Kidney epithelial cell (primary cell): ENCODE data around the gene STIMATE. TPM values are rescaled to one million over a fixed set of nuclear protein-coding genes. Genes with fewer than 3 reads are reported as not detected.

ENCODE experiments used
- DNase-seq: peaks from one replicate; pipeline ENCODE4 v3.0.0-alpha.2; 2010; ENCODE audit warnings: low read depth
- H3K27me3 ChIP-seq: 2 replicates; pipeline ENCODE4 v1.6.0; 2011; ENCODE audit warnings: low read length; ENCODE audit not compliant: control insufficient read depth, insufficient read depth
- H3K36me3 ChIP-seq: 2 replicates; pipeline ENCODE4 v1.5.1; 2011; ENCODE audit warnings: low read length; ENCODE audit not compliant: control insufficient read depth, insufficient read depth
- H3K4me3 ChIP-seq: 2 replicates; pipeline ENCODE4 v1.5.1; 2011; ENCODE audit warnings: low read depth, mild to moderate bottlenecking, control low read depth, low read length
- total RNA-seq: library from RNA; depleted of rRNA; stranded (reverse); fragments of >200 nt; gene quantifications from 2 replicates; pipeline ENCODE4 v1.2.3, GENCODE V29; 2015
- TF ChIP-seq, protein P1 (sequence below): IDR thresholded peaks from 2 replicates; pipeline ENCODE4 v1.5.1; 2011; ENCODE audit warnings: mild to moderate bottlenecking, moderate library complexity, low read length, control low read depth, inconsistent platforms; ENCODE audit not compliant: insufficient read depth, poor library complexity, severe bottlenecking

Gene STIMATE
- total RNA-seq, 1 donor from 2014 or later = 15.2 TPM

DNA sequence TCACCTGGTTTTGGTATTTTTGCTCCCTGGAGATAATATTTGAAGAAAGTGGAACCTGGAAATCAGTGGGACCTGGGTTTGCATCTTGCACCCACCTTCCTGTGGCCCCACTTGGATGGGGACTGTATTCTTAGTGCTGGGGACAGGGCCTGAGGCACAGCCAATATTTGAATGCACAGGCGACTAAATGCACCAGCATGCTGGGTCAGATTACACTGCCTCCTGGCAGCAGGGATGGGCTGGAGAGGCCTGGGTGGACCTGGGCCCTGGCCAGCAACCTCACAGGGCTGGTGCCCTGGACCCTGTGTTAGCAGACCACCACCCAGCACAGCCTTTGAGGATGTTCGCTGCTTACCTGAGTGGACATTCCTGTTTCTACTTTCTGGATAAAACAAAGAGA, 77.4 kb downstream of the STIMATE start:
- DNase-seq = no peak
- Histone ChIP-seq H3K4me3 (no peak overlapping the region), H3K36me3 (no peaks in the 10 kb centered on the region), H3K27me3 (no peaks in the 10 kb centered on the region)
- TF ChIP-seq, protein P1, sequence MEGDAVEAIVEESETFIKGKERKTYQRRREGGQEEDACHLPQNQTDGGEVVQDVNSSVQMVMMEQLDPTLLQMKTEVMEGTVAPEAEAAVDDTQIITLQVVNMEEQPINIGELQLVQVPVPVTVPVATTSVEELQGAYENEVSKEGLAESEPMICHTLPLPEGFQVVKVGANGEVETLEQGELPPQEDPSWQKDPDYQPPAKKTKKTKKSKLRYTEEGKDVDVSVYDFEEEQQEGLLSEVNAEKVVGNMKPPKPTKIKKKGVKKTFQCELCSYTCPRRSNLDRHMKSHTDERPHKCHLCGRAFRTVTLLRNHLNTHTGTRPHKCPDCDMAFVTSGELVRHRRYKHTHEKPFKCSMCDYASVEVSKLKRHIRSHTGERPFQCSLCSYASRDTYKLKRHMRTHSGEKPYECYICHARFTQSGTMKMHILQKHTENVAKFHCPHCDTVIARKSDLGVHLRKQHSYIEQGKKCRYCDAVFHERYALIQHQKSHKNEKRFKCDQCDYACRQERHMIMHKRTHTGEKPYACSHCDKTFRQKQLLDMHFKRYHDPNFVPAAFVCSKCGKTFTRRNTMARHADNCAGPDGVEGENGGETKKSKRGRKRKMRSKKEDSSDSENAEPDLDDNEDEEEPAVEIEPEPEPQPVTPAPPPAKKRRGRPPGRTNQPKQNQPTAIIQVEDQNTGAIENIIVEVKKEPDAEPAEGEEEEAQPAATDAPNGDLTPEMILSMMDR = no peak

DNA sequence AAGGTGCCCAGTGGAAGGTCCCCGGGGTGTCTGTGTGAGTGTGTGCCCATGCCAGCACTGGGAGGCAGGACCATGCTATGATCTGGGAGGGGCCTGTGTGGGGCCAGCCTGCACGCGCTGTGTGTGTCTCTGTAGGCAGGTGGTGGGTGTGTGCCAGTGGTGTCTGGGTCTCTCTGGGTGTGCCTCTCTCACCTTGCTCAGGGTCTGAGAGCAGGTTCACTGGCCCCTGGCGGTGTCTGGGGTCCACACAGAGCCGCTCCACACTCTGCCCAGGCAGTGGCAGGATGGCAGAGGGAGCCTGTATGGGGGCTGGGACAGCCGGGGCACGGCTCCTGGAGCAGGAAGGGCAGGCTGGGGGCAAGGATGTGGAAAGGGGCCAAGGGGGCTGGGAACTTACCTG, 79.5 kb downstream of the STIMATE start:
- TF ChIP-seq, protein P1 = no peak
- Histone ChIP-seq H3K36me3 (no peaks in the 10 kb centered on the region), H3K27me3 (no peaks in the 10 kb centered on the region), H3K4me3 (no peak overlapping the region)
- no peak for DNase-seq

DNA sequence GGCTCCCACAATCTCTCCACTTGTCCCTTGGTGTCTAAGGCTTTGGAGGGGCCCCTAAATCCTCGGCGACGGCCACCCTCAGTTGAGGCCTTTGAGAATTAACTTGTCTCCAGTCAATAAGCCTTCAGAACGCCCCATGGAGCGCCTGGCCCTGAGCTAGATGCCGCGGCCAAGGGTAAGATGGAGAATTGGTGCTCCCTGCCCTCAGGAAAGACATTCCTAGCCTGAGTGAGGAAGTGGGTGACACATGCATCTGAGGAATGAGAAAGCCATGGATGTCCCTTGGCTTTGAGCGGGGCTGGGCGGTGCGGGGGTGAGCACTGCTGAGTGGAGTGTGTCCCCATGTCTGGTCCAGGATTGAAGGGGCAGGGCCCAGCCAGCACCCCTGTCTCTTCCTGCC, 80.1 kb downstream of the STIMATE start:
- Histone ChIP-seq H3K4me3 (no peak overlapping the region), H3K27me3 (no peaks in the 10 kb centered on the region), H3K36me3 (no peaks in the 10 kb centered on the region)
- TF ChIP-seq, protein P1 = no peak
- DNase-seq = no peak

DNA sequence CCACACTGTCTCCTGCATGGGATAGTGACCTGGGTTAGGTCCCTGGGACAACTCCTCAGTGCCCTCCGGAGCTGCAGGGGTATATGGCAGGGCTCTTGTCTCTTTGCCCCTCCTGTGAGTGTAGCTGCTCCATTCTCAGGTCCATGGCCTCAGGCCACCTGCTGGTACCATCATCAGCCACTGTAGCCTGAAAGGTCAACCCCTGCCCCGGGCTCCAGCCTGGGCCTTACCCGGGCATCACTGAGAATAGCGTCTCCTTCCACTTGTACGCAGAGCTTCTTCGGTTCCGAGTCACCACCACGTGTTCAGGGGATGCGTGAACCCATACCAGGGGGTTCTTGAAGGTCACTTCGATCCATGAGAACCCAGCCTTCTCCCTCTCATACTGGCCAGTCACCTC, 80.7 kb downstream of the STIMATE start:
- H3K27me3 ChIP-seq = no peaks in the 10 kb centered on the region
- H3K4me3 ChIP-seq = no peak overlapping the region
- TF ChIP-seq, protein P1 = no peak
- no peak for DNase-seq
- no peaks in the 10 kb centered on the region for H3K36me3 ChIP-seq

DNA sequence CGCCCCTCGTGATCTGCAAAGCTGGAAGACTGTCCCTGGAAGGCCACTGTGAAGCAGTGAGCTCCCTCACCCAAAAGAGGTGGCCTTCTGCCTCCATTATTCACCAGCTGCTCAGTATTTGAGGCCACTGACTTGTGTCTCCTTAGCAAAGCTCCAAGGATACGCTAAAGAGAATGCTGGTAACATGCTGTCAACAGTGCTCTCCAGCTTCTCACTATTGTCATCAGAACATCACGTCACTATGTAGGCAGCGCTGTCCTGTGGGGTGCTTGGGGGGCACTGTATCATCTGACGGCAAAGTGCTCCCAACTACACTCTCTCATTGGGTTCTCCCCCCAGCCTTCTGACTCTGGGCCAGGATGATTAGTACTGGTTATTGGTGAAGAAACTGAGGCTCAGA, 81.1 kb downstream of the STIMATE start:
- DNase-seq = no peak
- H3K27me3 ChIP-seq = no peaks in the 10 kb centered on the region
- no peaks in the 10 kb centered on the region for H3K36me3 ChIP-seq
- H3K4me3 ChIP-seq = no peak overlapping the region
- TF ChIP-seq, protein P1 = no peak

DNA sequence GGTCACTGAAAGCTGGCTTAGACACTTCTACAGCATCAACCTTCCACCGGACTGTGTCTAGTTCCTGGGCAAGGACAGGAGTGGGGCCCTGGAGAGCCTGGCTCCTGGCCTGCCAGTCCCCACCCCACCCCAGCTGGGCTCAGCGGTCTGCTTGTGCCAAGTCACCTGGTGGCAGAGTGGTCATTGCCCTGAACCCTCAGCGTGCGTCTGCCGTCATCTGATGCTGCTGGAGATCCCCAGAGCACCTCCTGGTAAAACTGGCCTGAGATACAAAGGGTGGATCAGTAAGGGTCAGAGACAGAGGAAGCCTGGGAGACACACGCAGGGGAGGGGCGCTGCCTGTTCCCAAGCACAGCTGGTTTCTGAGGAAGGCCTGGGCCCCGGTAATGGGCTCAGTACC, 83.5 kb downstream of the STIMATE start:
- no peak for DNase-seq
- TF ChIP-seq, protein P1 = no peak
- Histone ChIP-seq H3K4me3 (no peak overlapping the region), H3K27me3 (no peaks in the 10 kb centered on the region), H3K36me3 (no peaks in the 10 kb centered on the region)
